Endothelial cell of umbilical vein (primary cell): ENCODE data around the gene MEAK7. TPM values are rescaled to one million over a fixed set of nuclear protein-coding genes. Genes with fewer than 3 reads are reported as not detected.

ENCODE experiments used
- BruUV-seq: library from RNA; stranded (reverse); fragments of 400-500 nt; replicated peaks from 2 replicates; lab custom pipeline; 2021; lab: Mats Ljungman, UMichigan
- CTCF ChIA-PET: fragments of 300-600, 350-600 bp; sonication (Branson Sonifier 250); formaldehyde crosslinking; loops from one replicate; lab custom pipeline; 2021; ENCODE audit warnings: antibody characterized with exemption, inconsistent platforms; lab: Charles Lee
- POLR2A ChIA-PET: fragments of 300-600, 350-600 bp; sonication (Branson Sonifier 250); formaldehyde crosslinking; loops from one replicate; lab custom pipeline; 2021; ENCODE audit warnings: antibody characterized with exemption, inconsistent platforms; lab: Charles Lee
- DNase-seq: peaks from one replicate; pipeline ENCODE4 v3.0.0-alpha.2; 2011; ENCODE audit warnings: low read depth, low spot score
- FAIRE-seq: peaks from 2 replicates; lab custom pipeline; 2011; peaks lifted over from hg19 to GRCh38; lab: Jason Lieb, UNC
- H2AFZ ChIP-seq: 2 replicates; pipeline ENCODE4 v1.6.0; 2012; ENCODE audit warnings: low read depth, low read length, control low read depth, inconsistent platforms
- H3K27ac ChIP-seq: 2 replicates; pipeline ENCODE4 v1.5.1; 2011; ENCODE audit warnings: low read depth, mild to moderate bottlenecking, control low read depth, low read length, moderate library complexity; ENCODE audit not compliant: insufficient read depth
- H3K27me3 ChIP-seq, 2 experiments: 2 replicates each; pipeline versions ENCODE4 v1.6.0 to v1.6.1; 2011; ENCODE audit warnings: low read length in 2 of 2, mixed read lengths in 1 of 2; ENCODE audit not compliant: control insufficient read depth in 2 of 2, insufficient read depth in 2 of 2
- H3K36me3 ChIP-seq, 2 experiments: 2 replicates in 1 of 2; 3 replicates in 1 of 2; pipeline ENCODE4 v1.5.1; 2011; ENCODE audit warnings: low read length in 2 of 2, mild to moderate bottlenecking in 1 of 2, moderate library complexity in 1 of 2; ENCODE audit not compliant: control insufficient read depth in 2 of 2, insufficient read depth in 2 of 2; ENCODE audit errors: extremely low read depth in 1 of 2
- H3K4me1 ChIP-seq: 3 replicates; pipeline ENCODE4 v1.5.1; 2011; ENCODE audit warnings: mild to moderate bottlenecking, low read length; ENCODE audit not compliant: control insufficient read depth, insufficient read depth; ENCODE audit errors: extremely low read depth
- H3K4me2 ChIP-seq: 2 replicates; pipeline ENCODE4 v1.6.1; 2011; ENCODE audit warnings: low read length, control low read depth, mixed read lengths; ENCODE audit not compliant: insufficient read depth
- H3K4me3 ChIP-seq, 3 experiments: fragments of 200-600 bp in 1 of 3; sonication (generic), shearing (Covaris generic) in 1 of 3; replicated peaks in 1 of 3; 2 replicates each; pipeline ENCODE4 v1.5.1; 2011 to 2016; ENCODE audit warnings: control low read depth in 3 of 3, low read length in 3 of 3, mild to moderate bottlenecking in 2 of 3, inconsistent platforms in 1 of 3, low read depth in 1 of 3, moderate library complexity in 1 of 3; ENCODE audit not compliant: insufficient read depth in 1 of 3
- H3K79me2 ChIP-seq: 2 replicates; pipeline ENCODE4 v1.6.0; 2012; ENCODE audit warnings: low read length, inconsistent platforms; ENCODE audit not compliant: control insufficient read depth, insufficient read depth
- H3K9ac ChIP-seq: replicated peaks from 2 replicates; pipeline ENCODE3; 2011; ENCODE audit warnings: low read length, control low read depth; ENCODE audit not compliant: insufficient read depth; ENCODE audit errors: extremely low read depth
- H3K9me1 ChIP-seq: replicated peaks from 3 replicates; pipeline ENCODE4 v1.6.0; 2011; ENCODE audit warnings: mild to moderate bottlenecking, low read length; ENCODE audit not compliant: control insufficient read depth, insufficient read depth; ENCODE audit errors: extremely low read depth
- H3K9me3 ChIP-seq: replicated peaks from 2 replicates; pipeline ENCODE4 v1.5.1; 2012; ENCODE audit warnings: low read length, inconsistent platforms; ENCODE audit not compliant: control insufficient read depth, insufficient read depth
- H4K20me1 ChIP-seq: replicated peaks from 2 replicates; pipeline ENCODE3; 2011; ENCODE audit warnings: mild to moderate bottlenecking, low read length; ENCODE audit not compliant: control insufficient read depth, insufficient read depth; ENCODE audit errors: extremely low read depth
- CTCF ChIP-seq, 2 donors: IDR thresholded peaks; 1 replicate in 1 of 2; 2 replicates in 1 of 2; pipeline ENCODE4 v1.5.1; 2011; ENCODE audit warnings: low read length in 2 of 2, mild to moderate bottlenecking in 2 of 2, moderate library complexity in 2 of 2, control low read depth in 1 of 2, inconsistent platforms in 1 of 2, low read depth in 1 of 2; ENCODE audit not compliant: insufficient read depth in 1 of 2; ENCODE audit errors: extremely low read depth in 1 of 2
- EZH2 ChIP-seq: IDR thresholded peaks from 2 replicates; pipeline ENCODE4 v1.6.1; 2012; ENCODE audit warnings: borderline replicate concordance, low read depth, mild to moderate bottlenecking, moderate library complexity, low read length, inconsistent platforms; ENCODE audit not compliant: severe bottlenecking
- FOS ChIP-seq: IDR thresholded peaks from 2 replicates; pipeline ENCODE4 v1.6.1; 2011; ENCODE audit warnings: mild to moderate bottlenecking, low read length, moderate library complexity, borderline replicate concordance; ENCODE audit not compliant: insufficient read depth
- GATA2 ChIP-seq: IDR thresholded peaks from 2 replicates; pipeline ENCODE4 v1.7.0; 2011; ENCODE audit warnings: low read depth, mild to moderate bottlenecking, moderate library complexity, mixed read lengths, low read length; ENCODE audit not compliant: insufficient read length, insufficient read depth
- JUN ChIP-seq: IDR thresholded peaks from 2 replicates; pipeline ENCODE4 v1.6.1; 2011; ENCODE audit warnings: borderline replicate concordance, low read depth; ENCODE audit not compliant: insufficient read length, insufficient read depth
- MAX ChIP-seq: IDR thresholded peaks from 2 replicates; pipeline ENCODE4 v1.6.1; 2011; ENCODE audit not compliant: insufficient read depth, insufficient read length
- MYC ChIP-seq: IDR thresholded peaks from one replicate; pipeline ENCODE4 v1.6.1; 2011; ENCODE audit warnings: mild to moderate bottlenecking, low read depth, low read length
- POLR2A ChIP-seq: IDR thresholded peaks from 2 replicates; pipeline ENCODE4 v1.6.1; 2012; ENCODE audit warnings: low read depth, mild to moderate bottlenecking, control low read depth, low read length
- POLR2AphosphoS5 ChIP-seq: IDR thresholded peaks from 2 replicates; pipeline ENCODE4 v1.6.1; 2012; ENCODE audit warnings: low read depth, mild to moderate bottlenecking, control low read depth, low read length, moderate library complexity; ENCODE audit not compliant: insufficient read depth
- dilution Hi-C: fragments of 300-500 bp; cut with MboI; formaldehyde crosslinking; loops from one replicate; pipeline ENCODE4 v1.15.0; 2019; ENCODE audit warnings: low sequenced_read_pairs; ENCODE audit not compliant: extremely low pct_ligation_motif_present
- intact Hi-C: fragments of 100-400 bp; cut with micrococcal nuclease; formaldehyde crosslinking; loops from one replicate; pipeline ENCODE4 v1.10.0; 2022
- polyA plus RNA-seq, 4 experiments: library from polyadenylated mRNA; depleted of rRNA in 3 of 4; stranded (reverse) in 3 of 4; unstranded in 1 of 4; fragments of >200 nt; gene quantifications; 2 replicates each; pipeline versions ENCODE4 v1.2.1 to v1.2.3, GENCODE V29; 2011 to 2012; ENCODE audit warnings: missing spikeins in 1 of 4
- total RNA-seq: library from RNA; stranded (reverse); gene quantifications from 2 replicates; pipeline ENCODE4 v1.2.3, GENCODE V29; 2021

Gene MEAK7
- total and polyA plus RNA-seq, 2 donors (not counting 3 experiments of a cell fraction or from before 2014, with no cell fraction given): 16.2 to 22.7 TPM

- FAIRE-seq: no peak
- no TSS peak for BruUV-seq
Measured at GRCh38 chr16:84534815-84535214, 30.4 kb upstream of the MEAK7 start.

More at GRCh38 chr16:84534815-84535214, 30.4 kb upstream of the MEAK7 start:
- peaks cover 36% of the 10 kb centered on the region for H3K4me1 ChIP-seq
- no peaks in the 10 kb centered on the region for H4K20me1 ChIP-seq
- ChIA-PET CTCF (no interaction called here), POLR2A (no interaction called here)
- H3K4me2 ChIP-seq: no peak overlapping the region
- intact Hi-C loops (no loop called here), dilution Hi-C loops (no loop called here)
- H3K9ac ChIP-seq: no peak overlapping the region
- H3K4me3 ChIP-seq: no peak overlapping the region
- no peaks in the 10 kb centered on the region for H3K27me3 ChIP-seq
- H3K27ac ChIP-seq: no peak overlapping the region
- no peaks in the 10 kb centered on the region for H3K9me3 ChIP-seq
- H3K79me2 ChIP-seq: no peaks in the 10 kb centered on the region
- no peaks in the 10 kb centered on the region for H3K36me3 ChIP-seq
- H3K9me1 ChIP-seq: no peaks in the 10 kb centered on the region
- H2AFZ ChIP-seq: no peak overlapping the region
- no peak for TF ChIP-seq FOS
- TF ChIP-seq MAX: no peak
- no peak for TF ChIP-seq CTCF (IDR thresholded peaks at IDR 0.05; ENCODE audit: extremely low read depth in 1 of 2, insufficient read depth in 1 of 2, low read depth in 1 of 2, low read length in 2 of 2)
- TF ChIP-seq GATA2: no peak
- TF ChIP-seq POLR2A: no peak
- TF ChIP-seq EZH2: no peak
- TF ChIP-seq MYC: no peak
- TF ChIP-seq POLR2AphosphoS5: no peak
- TF ChIP-seq JUN: no peak
- DNase-seq: no peak
